ENCODE data around the gene NUP35.
"Not testable (repeated sequence)": the region's sequence is repeated elsewhere in the genome, so short reads cannot be mapped to it uniquely, and the experiment has no call there.

The NUP35 gene

GRCh38 chr2:183148955-183149354, 24.7 kb downstream of the NUP35 start:
- DNase-seq = no peak

- no peak for DNase-seq
These were observed 25.2 kb downstream of the NUP35 start for GRCh38 chr2:183149489-183149888.

GRCh38 chr2:183152280-183152679, 28.0 kb downstream of the NUP35 start:
- not testable (repeated sequence) for DNase-seq

GRCh38 chr2:183153967-183154366, 29.7 kb downstream of the NUP35 start:
- no peak for DNase-seq

GRCh38 chr2:183154772-183155171, 30.5 kb downstream of the NUP35 start:
- not testable (repeated sequence) for DNase-seq

- DNase-seq = no peak
These were observed 32.9 kb downstream of the NUP35 start for GRCh38 chr2:183157131-183157530.

GRCh38 chr2:183162362-183162761, 38.1 kb downstream of the NUP35 start:
- DNase-seq = no peak

- DNase-seq = no peak
These were observed 39.8 kb downstream of the NUP35 start for GRCh38 chr2:183163821-183164649.

GRCh38 chr2:183164650-183165015, 40.4 kb downstream of the NUP35 start:
- no peak for DNase-seq

- DNase-seq = no peak
These were observed 42.0 kb downstream of the NUP35 start for GRCh38 chr2:183166210-183166609.

- not testable (repeated sequence) for DNase-seq
These were observed 42.7 kb downstream of the NUP35 start for GRCh38 chr2:183166976-183167375.

- DNase-seq = no peak
These were observed 48.1 kb downstream of the NUP35 start for GRCh38 chr2:183172220-183172887.

GRCh38 chr2:183179156-183179555, 54.9 kb downstream of the NUP35 start:
- DNase-seq = no peak

- no peak for DNase-seq
These were observed 61.3 kb downstream of the NUP35 start for GRCh38 chr2:183185534-183185933.

GRCh38 chr2:183186296-183186695, 62.1 kb downstream of the NUP35 start:
- no peak for DNase-seq

GRCh38 chr2:183186766-183187165, 62.5 kb downstream of the NUP35 start:
- no peak for DNase-seq

- DNase-seq = no peak
These were observed 68.1 kb downstream of the NUP35 start for GRCh38 chr2:183192343-183192742.

GRCh38 chr2:183193904-183194303, 69.7 kb downstream of the NUP35 start:
- DNase-seq = no peak

GRCh38 chr2:183195397-183195796, 71.2 kb downstream of the NUP35 start:
- no peak for DNase-seq

GRCh38 chr2:183195998-183196409, 71.8 kb downstream of the NUP35 start:
- no peak for DNase-seq

GRCh38 chr2:183204397-183204796, 80.2 kb downstream of the NUP35 start:
- DNase-seq = no peak

- DNase-seq = no peak
These were observed 82.9 kb downstream of the NUP35 start for GRCh38 chr2:183207110-183207509.

GRCh38 chr2:183209395-183210028, 85.3 kb downstream of the NUP35 start:
- no peak for DNase-seq
